HCT116 (cell line): ENCODE results near the gene ZNF213.

ENCODE experiments used
- CEBPB ChIP-seq: IDR thresholded peaks from 2 replicates; pipeline ENCODE4 v1.6.1; 2012; ENCODE audit warnings: low read depth
- CTCF ChIP-seq, 3 experiments: fragments of 200-600 bp in 1 of 3; sonication (generic) in 1 of 3; IDR thresholded peaks in 2 of 3; conservative IDR thresholded peaks in 1 of 3; 2 replicates each; pipeline ENCODE4 v1.5.1; 2012 to 2017; ENCODE audit warnings: low read depth in 2 of 3, low read length in 2 of 3, antibody characterized with exemption in 1 of 3, borderline replicate concordance in 1 of 3, control low read depth in 1 of 3, mild to moderate bottlenecking in 1 of 3, mixed read lengths in 1 of 3, mixed run types in 1 of 3, moderate library complexity in 1 of 3; ENCODE audit not compliant: insufficient read depth in 1 of 3
- EZH2 ChIP-seq: fragments of 200-600 bp; sonication (generic); IDR thresholded peaks from 2 replicates; pipeline ENCODE4 v1.6.1; 2017; ENCODE audit warnings: antibody characterized with exemption, mixed run types
- EZH2phosphoT487 ChIP-seq: fragments of 200-600 bp; IDR thresholded peaks from 2 replicates; pipeline ENCODE4 v1.6.1; 2018; ENCODE audit warnings: antibody characterized with exemption, borderline replicate concordance
- FOSL1 ChIP-seq: IDR thresholded peaks from 2 replicates; pipeline ENCODE4 v1.6.1; 2012; ENCODE audit warnings: low read depth
- JUND ChIP-seq: IDR thresholded peaks from 2 replicates; pipeline ENCODE4 v1.6.1; 2012
- POLR2A ChIP-seq: IDR thresholded peaks from 2 replicates; pipeline ENCODE4 v1.7.0; 2011; ENCODE audit warnings: borderline replicate concordance; ENCODE audit not compliant: insufficient read depth, insufficient read length; ENCODE audit errors: extremely low read depth
- POLR2AphosphoS5 ChIP-seq: IDR thresholded peaks from 2 replicates; pipeline ENCODE4 v1.6.1; 2011; ENCODE audit warnings: mild to moderate bottlenecking, low read depth, low read length, moderate library complexity
- RAD21 ChIP-seq: IDR thresholded peaks from 2 replicates; pipeline ENCODE4 v1.6.1; 2012; ENCODE audit warnings: low read depth, mild to moderate bottlenecking
- SP1 ChIP-seq: IDR thresholded peaks from 2 replicates; pipeline ENCODE4 v1.6.1; 2012; ENCODE audit warnings: low read depth
- TCF7L2 ChIP-seq: IDR thresholded peaks from 2 replicates; pipeline ENCODE4 v1.7.0; 2011; ENCODE audit warnings: borderline replicate concordance, inconsistent platforms; ENCODE audit not compliant: insufficient read depth, insufficient read length; ENCODE audit errors: extremely low read depth

GRCh38 chr16:3096362-3096761 is 38.5 kb upstream of the ZNF213 start:
- no peak for TF ChIP-seq POLR2A
- no peak for TF ChIP-seq EZH2
- TF ChIP-seq CTCF (IDR thresholded peaks at IDR 0.05 in 2 of 3, conservative IDR thresholded peaks at IDR 0.05 in 1 of 3; ENCODE audit: borderline replicate concordance in 1 of 3, insufficient read depth in 1 of 3, low read depth in 2 of 3, low read length in 2 of 3) = no peak
- TF ChIP-seq SP1 = no peak
- no peak for TF ChIP-seq RAD21
- TF ChIP-seq POLR2AphosphoS5 = no peak
- no peak for TF ChIP-seq CEBPB
- TF ChIP-seq EZH2phosphoT487 = no peak
- TF ChIP-seq TCF7L2 = no peak
- TF ChIP-seq FOSL1 = no peak
- no peak for TF ChIP-seq JUND
